HAP-1 (cell line): ENCODE data around the gene ARHGEF37.
"Not testable (repeated sequence)": the region's sequence is repeated elsewhere in the genome, so short reads cannot be mapped to it uniquely, and the experiment has no call there.

Source experiments
- DNase-seq, 2 experiments: peaks; one replicate each; pipeline ENCODE4 v3.0.0-alpha.2; 2016 to 2020; ENCODE audit warnings: low spot score in 2 of 2
- H3K27me3 ChIP-seq: fragments of 250-450 bp; sonication (Bioruptor Pico); 2 replicates; pipeline ENCODE4 v1.5.1; 2020; ENCODE audit warnings: low read depth, mild to moderate bottlenecking, moderate library complexity
- H3K36me3 ChIP-seq: fragments of 250-450 bp; sonication (Bioruptor Pico); replicated peaks from 2 replicates; pipeline ENCODE4 v1.5.1; 2020; ENCODE audit warnings: mild to moderate bottlenecking
- H3K4me1 ChIP-seq: fragments of 250-450 bp; sonication (Bioruptor Pico); 2 replicates; pipeline ENCODE4 v1.5.1; 2020; ENCODE audit warnings: mild to moderate bottlenecking
- H3K4me3 ChIP-seq: fragments of 250-450 bp; sonication (Bioruptor Pico); 2 replicates; pipeline ENCODE4 v1.5.1; 2020; ENCODE audit warnings: mild to moderate bottlenecking, moderate library complexity
- H3K9me3 ChIP-seq: fragments of 250-450 bp; sonication (Bioruptor Pico); 2 replicates; pipeline ENCODE4 v1.5.1; 2020; ENCODE audit warnings: mild to moderate bottlenecking, moderate library complexity
- in situ Hi-C: fragments of 300-500 bp; cut with MboI; formaldehyde crosslinking; loops from 3 replicates; pipeline ENCODE4 v1.14.3; 2020; ENCODE audit warnings: low sequenced_read_pairs, inconsistent platforms, mixed read lengths

The ARHGEF37 gene

DNA sequence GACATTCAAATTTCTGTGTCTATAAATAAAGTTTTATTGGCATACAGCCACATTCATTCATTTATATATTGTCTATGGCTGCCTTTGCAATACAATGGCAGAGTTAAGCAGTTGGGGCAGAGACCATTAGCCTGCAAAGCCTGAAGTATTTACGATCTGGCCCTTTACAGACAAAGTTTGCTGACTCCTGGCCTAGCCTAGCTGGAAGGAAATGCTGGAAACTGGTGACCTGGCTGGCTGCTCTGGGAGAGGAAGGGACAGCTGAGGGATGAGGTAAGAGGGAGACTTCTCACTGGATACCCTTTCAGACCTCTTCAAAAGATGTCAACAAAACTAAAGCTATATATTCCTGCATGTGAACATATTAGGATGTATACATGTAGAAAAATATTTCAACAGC is 82.8 kb downstream of the ARHGEF37 start:
- no peak for DNase-seq
- Histone ChIP-seq H3K9me3 (0 out of 2 replicates have a peak, but pooled peaks cover 4% of the 10 kb centered on the region), H3K4me3 (no peak overlapping the region), H3K4me1 (no peaks in the 10 kb centered on the region), H3K27me3 (no peaks in the 10 kb centered on the region), H3K36me3 (no peaks in the 10 kb centered on the region)
- in situ Hi-C loops = no loop called here

DNA sequence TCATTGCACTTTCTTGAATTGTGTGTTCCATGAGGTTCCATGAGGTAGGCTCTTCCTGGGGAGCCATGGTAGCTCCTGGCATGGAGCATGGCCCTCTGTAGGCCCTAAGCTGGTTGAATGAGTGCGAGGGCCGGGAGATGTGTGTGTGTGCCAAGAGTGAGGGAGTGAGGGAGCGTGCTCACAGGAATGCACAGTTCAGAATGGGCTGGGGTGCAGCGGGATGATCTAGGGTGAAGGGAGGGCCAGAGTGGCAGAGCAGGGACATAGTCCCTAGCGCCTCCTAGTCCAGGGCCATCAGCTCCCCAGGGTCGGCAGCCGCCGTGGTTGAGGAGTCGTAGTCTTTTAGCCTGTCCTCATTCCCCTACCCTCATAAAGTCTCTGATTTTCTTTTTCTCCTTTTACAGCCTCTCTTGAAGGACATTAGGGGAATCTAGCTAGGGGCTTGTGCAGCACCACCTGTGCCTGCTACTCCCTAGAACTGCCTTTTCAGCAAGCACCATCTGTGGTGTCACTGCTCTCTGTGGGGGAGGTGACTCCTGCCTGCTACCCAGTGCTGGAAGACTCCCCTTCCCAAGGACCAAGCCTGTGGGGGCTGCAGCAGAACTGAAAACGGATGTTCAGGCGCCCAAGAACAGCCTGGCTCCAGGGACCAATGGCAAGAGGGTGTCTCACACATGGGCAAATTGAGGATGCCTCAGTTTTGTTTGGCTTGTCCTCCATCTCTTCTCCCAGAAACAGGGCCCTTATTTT is 83.5 kb downstream of the ARHGEF37 start:
- no peaks in the 10 kb centered on the region for H3K4me1 ChIP-seq
- in situ Hi-C loops = no loop called here
- H3K4me3 ChIP-seq = no peak overlapping the region
- no peaks in the 10 kb centered on the region for H3K36me3 ChIP-seq
- 0 out of 2 replicates have a peak, but pooled peaks cover 4% of the 10 kb centered on the region for H3K9me3 ChIP-seq
- no peaks in the 10 kb centered on the region for H3K27me3 ChIP-seq
- DNase-seq = no peak

DNA sequence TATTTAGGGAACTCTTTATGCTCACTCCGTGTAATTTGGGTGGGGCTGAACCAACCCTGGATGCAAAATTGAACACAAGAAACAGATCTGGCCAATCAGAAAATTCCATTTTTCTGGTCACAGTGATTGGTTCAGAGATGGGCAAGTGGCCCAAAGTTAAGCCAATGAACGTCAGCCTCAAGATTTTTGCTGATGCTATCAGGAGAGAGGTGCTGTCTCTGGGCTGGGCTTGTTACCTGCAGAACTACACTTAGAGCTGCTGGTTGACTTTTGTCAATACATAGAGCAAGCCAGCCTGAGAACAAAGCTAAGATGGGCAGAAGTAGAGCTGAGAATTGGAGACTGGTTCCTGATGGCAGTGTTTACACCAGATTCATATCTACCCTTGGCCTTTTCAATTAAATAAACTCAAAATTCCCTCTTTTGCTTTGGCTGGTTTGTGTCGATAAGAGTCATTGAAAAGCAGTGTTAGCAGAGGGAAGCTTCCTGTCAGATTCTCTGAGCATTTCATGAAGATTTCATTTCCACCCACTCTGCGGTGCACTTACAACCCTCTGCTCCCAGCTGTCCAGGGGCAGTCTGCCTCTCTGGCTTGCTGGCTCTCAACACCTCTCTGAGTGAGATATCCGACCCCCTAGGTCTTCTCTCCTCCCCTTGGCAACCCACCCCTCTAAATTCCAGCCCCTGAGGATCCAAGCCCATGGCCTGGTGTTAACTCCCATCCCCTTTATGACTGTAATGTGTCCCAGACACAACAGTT is 84.3 kb downstream of the ARHGEF37 start:
- H3K4me1 ChIP-seq = no peaks in the 10 kb centered on the region
- 0 out of 2 replicates have a peak, but pooled peaks cover 4% of the 10 kb centered on the region for H3K9me3 ChIP-seq
- in situ Hi-C loops = no loop called here
- no peaks in the 10 kb centered on the region for H3K36me3 ChIP-seq
- H3K4me3 ChIP-seq = no peak overlapping the region
- no peaks in the 10 kb centered on the region for H3K27me3 ChIP-seq
- DNase-seq = no peak

DNA sequence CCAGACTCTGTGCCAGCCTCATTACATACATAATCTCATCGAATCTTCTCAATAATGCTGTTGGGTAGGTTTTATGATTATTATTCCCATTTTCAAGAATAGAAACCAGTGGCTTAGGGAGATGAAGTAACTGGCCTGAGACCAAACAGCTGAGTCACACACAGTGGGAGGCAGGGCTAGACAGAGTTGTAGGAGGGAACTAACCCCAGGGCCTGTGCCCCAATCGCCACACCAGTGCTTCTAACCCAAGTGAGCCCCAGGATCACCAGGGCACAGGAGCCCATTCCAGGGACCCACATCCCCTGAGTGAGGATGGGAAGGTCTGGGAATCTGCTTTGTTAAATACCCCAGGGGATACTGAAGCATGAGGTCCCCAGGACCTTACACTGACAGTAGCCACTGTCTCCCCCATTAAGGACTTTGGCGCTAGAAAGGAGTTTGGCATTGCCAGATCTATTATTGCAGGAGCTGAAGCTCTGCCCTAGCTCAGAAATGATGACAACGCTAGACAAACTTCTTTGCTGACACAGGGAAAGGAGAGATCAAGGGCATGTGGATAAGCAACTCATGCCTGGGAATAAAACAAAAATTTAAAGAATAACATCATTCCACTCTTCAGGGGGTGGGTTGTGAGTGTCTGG is 85.0 kb downstream of the ARHGEF37 start:
- Histone ChIP-seq H3K27me3 (no peaks in the 10 kb centered on the region), H3K4me1 (no peaks in the 10 kb centered on the region), H3K9me3 (0 out of 2 replicates have a peak, but pooled peaks cover 4% of the 10 kb centered on the region), H3K4me3 (no peak overlapping the region), H3K36me3 (no peaks in the 10 kb centered on the region)
- no peak for DNase-seq
- in situ Hi-C loops = no loop called here

DNA sequence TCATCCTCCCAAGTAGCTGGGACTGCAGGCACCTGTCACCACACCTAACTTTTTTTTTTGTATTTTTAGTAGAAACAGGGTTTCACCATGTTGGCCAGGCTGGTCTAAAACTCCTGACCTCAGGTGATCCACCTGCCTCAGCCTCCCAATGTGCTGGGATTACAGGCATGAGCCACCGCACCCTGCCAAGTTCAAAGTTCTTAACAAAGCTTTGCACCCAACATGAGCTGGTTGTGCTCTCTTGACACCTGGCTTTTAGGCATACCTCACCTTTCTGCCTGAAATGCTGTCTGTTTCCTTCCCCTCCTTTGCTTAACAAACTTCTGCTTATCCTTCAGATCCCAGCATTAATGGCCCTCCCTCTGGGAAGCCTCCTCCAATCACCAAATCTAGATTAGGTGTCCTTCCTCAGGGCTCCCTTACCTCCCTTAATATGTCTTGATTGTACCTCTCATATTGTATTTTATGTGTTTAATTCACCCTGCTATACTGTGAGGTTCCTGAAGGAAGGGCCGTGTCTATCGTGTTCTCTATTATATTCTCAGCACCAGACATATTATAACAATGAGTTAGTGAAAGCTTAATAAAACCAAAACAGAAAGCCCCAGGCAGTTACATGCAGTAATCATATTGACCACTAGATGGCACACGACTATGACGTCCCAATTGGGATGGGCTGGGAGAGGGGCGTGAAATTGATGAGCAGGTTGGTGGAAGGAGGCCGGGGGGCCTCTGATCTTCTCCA is 86.0 kb downstream of the ARHGEF37 start:
- H3K27me3 ChIP-seq = no peaks in the 10 kb centered on the region
- 0 out of 2 replicates have a peak, but pooled peaks cover 6% of the 10 kb centered on the region for H3K9me3 ChIP-seq
- H3K4me3 ChIP-seq = no peak overlapping the region
- no peaks in the 10 kb centered on the region for H3K36me3 ChIP-seq
- peak; percentile 20 to 69 for DNase-seq
- in situ Hi-C loops = no loop called here
- H3K4me1 ChIP-seq = no peaks in the 10 kb centered on the region

DNA sequence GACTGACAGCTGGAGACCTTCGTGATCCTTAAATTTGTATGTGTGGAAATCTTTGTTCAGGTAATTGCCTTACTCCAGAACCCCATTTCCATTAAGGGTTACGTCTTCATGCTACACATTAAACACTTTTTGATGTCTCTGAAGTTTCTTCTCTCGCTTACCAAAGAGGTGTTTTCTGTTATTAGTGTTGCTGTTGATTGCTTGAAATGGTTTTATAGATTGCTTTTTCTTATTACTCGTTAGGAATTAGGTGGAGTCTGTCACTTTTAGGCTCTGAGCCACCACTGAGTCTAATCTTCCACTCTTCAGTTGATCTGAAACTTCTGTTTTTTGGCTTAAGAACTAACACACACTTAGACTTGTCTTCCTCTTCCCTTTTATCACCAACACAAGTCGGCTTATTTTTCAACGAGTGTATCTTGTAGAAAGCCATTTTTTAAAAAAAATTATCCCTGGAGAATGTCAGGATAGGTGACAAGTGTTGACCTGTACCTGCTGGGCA is 86.6 kb downstream of the ARHGEF37 start:
- Histone ChIP-seq H3K4me1 (no peaks in the 10 kb centered on the region), H3K36me3 (no peaks in the 10 kb centered on the region), H3K27me3 (no peaks in the 10 kb centered on the region), H3K4me3 (no peak overlapping the region), H3K9me3 (0 out of 2 replicates have a peak, but pooled peaks cover 6% of the 10 kb centered on the region)
- no peak for DNase-seq
- in situ Hi-C loops = no loop called here

DNA sequence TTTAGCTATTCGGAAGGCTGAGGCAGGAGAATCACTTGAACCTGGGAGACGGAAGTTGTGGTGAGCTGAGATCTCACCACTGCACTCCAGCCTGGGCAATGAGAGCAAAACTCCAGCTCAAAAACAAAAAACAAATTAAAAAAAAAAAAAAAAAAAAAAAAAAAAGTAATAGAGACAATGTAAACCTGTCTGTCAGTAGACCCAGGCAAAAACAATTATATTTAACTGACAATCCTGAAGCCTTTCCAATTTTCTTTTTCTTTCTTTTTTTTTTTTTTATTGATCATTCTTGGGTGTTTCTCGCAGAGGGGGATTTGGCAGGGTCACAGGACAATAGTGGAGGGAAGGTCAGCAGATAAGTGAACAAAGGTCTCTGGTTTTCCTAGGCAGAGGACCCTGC is 88.0 kb downstream of the ARHGEF37 start:
- H3K4me1 ChIP-seq, in situ Hi-C loops, H3K36me3 ChIP-seq, DNase-seq, H3K4me3 ChIP-seq, H3K27me3 ChIP-seq, H3K9me3 ChIP-seq: not testable (repeated sequence)

DNA sequence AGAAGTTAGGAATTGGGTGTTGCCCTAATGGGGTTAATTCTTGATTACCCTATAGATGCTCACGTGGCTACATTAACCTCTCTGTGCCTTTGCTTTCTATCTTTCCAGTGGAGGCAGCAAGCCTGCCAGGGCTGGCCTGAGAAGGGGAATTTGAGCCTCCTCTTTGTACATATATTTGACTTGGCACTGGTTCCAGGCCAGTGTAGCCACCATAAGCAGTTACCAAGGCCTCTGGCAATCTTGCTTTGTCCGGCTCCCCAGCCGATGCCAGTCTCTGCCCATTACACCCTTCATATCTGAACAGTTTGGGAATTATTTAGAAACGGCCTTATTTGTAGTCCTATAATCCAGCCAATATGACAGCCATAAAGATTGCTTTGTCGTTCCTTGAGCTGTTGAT is 90.2 kb downstream of the ARHGEF37 start:
- DNase-seq = no peak

DNA sequence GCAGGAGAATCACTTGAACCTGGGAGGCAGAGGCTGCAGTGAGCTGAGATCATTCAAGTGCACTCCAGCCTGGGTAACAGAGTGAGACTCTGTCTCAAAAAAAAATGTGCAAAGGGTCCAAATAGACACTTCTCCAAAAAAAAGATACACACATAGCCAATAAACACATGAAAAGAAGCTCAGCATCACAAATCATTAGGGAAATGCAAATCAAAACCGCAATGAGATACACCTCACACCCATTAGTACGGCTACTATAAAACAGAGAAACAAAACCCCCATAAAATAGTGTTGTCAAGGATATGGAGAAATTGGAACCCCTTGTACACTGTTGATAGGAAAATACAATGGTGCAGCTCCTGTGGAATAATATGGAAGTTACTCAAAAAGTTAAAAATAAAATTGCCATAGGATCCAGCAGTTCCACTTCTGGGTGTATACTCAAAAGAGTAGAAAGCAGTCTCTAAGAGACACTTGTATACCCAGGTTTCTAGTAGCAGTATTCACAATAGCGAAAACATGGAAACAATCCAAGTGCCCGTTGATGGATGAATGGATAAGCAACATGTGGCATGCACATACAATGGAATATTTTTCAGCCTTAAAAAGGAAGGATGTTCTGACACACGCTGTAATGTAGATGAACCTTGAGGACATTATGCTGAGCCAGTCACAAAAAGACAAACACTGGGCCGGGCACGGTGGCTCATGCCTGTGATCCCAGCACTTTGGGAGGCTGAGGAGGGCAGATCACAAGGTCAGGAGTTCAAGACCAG is 91.6 kb downstream of the ARHGEF37 start:
- Histone ChIP-seq H3K36me3 (no peaks in the 10 kb centered on the region), H3K9me3 (peaks cover 6% of the 10 kb centered on the region; the same call in 1 of the 2 replicates), H3K4me1 (no peaks in the 10 kb centered on the region), H3K4me3 (no peak overlapping the region), H3K27me3 (no peaks in the 10 kb centered on the region; the same call in 1 of the 2 replicates)
- DNase-seq = no peak
- in situ Hi-C loops = no loop called here

More for the DNA sequence above, 90.2 kb downstream of the ARHGEF37 start:
- Histone ChIP-seq H3K27me3 (no peaks in the 10 kb centered on the region; the same call in 1 of the 2 replicates), H3K36me3 (no peaks in the 10 kb centered on the region), H3K4me1 (no peaks in the 10 kb centered on the region), H3K4me3 (no peak overlapping the region), H3K9me3 (peaks cover 9% of the 10 kb centered on the region; the same call in 1 of the 2 replicates)
- in situ Hi-C loops = no loop called here

DNA sequence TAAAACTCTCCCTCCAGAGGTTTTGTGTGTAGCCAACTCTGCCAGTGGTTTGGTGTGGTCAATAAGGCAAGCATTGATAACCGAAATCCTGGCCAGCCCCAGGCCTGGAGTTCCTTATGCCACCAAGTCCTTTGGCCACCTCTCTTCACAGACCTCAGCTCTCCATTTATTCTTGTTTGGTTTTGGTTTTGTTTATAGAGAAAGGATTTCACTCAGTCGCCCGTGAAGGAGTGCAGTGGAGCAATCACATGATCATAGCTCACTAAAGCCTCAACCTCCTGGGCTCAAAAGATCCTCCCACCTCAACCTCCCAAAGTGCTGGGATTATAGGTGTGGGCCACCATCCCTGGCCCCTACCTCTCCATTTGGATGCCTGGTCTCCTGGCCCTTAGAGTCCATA is 93.4 kb downstream of the ARHGEF37 start:
- no peak overlapping the region for H3K4me3 ChIP-seq
- in situ Hi-C loops = no loop called here

DNA sequence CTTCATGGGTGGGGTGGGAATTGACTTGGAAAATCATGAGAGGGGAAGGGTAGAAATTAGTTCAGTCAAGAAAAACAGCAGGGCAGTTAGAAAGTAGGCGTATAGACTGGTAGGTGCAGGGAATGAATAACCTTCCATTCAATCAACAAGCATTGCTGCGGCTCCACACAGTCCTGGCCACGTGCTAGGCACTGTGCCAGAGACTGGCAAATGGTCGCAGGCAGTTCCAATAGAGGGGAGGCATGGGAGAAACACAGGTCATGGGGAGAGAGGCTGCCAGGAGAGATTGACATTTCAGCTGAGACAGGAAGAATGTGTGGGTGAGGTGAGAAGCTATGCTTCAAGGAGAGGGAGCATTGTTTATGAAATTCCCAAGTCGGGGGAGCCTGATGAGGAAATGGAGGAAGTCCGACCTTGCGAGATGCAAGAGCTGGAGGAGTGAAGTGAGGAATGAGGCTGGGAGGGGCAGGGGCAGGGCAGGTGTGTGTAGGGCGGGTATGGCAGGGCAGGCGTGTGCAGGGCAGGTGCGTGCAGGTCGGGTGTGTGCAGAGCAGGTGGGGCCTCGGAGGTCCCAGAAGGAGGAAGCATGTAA is 94.4 kb downstream of the ARHGEF37 start:
- peaks cover 4% of the 10 kb centered on the region; the same call in 1 of the 2 replicates for H3K9me3 ChIP-seq
- in situ Hi-C loops = no loop called here
- peaks cover 4% of the 10 kb centered on the region; the same call in 1 of the 2 replicates for H3K27me3 ChIP-seq
- no peaks in the 10 kb centered on the region for H3K36me3 ChIP-seq
- DNase-seq = no peak
- H3K4me1 ChIP-seq = no peaks in the 10 kb centered on the region
- no peak overlapping the region for H3K4me3 ChIP-seq

More for the DNA sequence above, 93.4 kb downstream of the ARHGEF37 start:
- H3K27me3 ChIP-seq = peaks cover 4% of the 10 kb centered on the region; the same call in 1 of the 2 replicates
- H3K4me1 ChIP-seq = no peaks in the 10 kb centered on the region
- H3K9me3 ChIP-seq = peaks cover 4% of the 10 kb centered on the region; the same call in 1 of the 2 replicates
- DNase-seq = no peak
- H3K36me3 ChIP-seq = no peaks in the 10 kb centered on the region

DNA sequence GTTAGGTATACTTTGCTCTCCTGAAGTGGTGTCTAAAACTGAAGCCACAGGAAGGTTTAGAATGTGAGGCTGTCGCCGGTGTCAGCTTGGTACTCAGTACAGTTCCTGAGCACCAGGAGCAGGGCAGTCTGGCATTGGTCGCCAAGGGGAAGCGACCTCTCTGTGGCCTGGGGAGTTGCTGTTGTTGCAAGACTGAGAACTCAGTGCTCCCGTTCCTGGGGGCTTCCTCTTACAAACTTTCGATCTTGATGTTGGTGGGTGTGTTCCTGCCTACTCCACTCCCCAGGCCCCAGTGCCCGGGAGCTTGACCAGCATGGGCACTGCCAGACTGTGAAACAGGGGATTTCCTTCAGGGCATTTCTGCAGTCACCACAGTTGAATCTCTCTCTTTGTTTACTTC is 96.4 kb downstream of the ARHGEF37 start:
- Histone ChIP-seq H3K4me1 (no peaks in the 10 kb centered on the region), H3K4me3 (no peak overlapping the region), H3K36me3 (no peaks in the 10 kb centered on the region), H3K27me3 (peaks cover 4% of the 10 kb centered on the region; the same call in 1 of the 2 replicates), H3K9me3 (peaks cover 3% of the 10 kb centered on the region; the same call in 1 of the 2 replicates)
- in situ Hi-C loops = no loop called here
- DNase-seq = no peak
